HepG2 (cell line): ENCODE data around the gene ZCCHC24. TPM values are rescaled to one million over a fixed set of nuclear protein-coding genes. Genes with fewer than 3 reads are reported as not detected.

Experiments
- ATAC-seq: fragments of 200-7000 bp; cut with Tn5 transposase; 3 replicates; pipeline ENCODE4 v1.9.1; 2020; ENCODE audit warnings: mild to moderate bottlenecking, moderate library complexity
- BruUV-seq: library from RNA; stranded (reverse); fragments of 400-500 nt; replicated peaks from 2 replicates; lab custom pipeline; 2021; lab: Mats Ljungman, UMichigan
- CTCF ChIA-PET: fragments of 300-600 bp; formaldehyde crosslinking; extraction: SDS; loops from one replicate; lab custom pipeline; 2021; ENCODE audit warnings: low total read pairs, inconsistent platforms, low intra/inter-chr PET ratio; lab: Yijun Ruan, JAX
- POLR2A ChIA-PET: fragments of 350-600 bp; sonication (Branson Sonifier 250); formaldehyde crosslinking; loops from one replicate; lab custom pipeline; 2020; ENCODE audit warnings: antibody characterized with exemption, inconsistent platforms; lab: Yijun Ruan, JAX
- DNase-seq: peaks from one replicate; pipeline ENCODE4 v3.0.0-alpha.2; 2015; ENCODE audit warnings: low spot score
- FAIRE-seq: peaks from 3 replicates; lab custom pipeline; 2011; peaks lifted over from hg19 to GRCh38; lab: Jason Lieb, UNC
- H2AFZ ChIP-seq: one replicate; pipeline ENCODE4 v1.6.1; 2011; ENCODE audit warnings: low read length, inconsistent platforms
- H3K27ac ChIP-seq: fragments of 300-600 bp; 3 replicates; pipeline ENCODE4 v1.8.0; 2011; ENCODE audit warnings: mixed run types, mild to moderate bottlenecking, mixed read lengths, low read length, inconsistent platforms; ENCODE audit not compliant: insufficient read depth; ENCODE audit errors: extremely low read length
- H3K27me3 ChIP-seq, 2 experiments: fragments of 200-600 bp in 1 of 2; 2 replicates in 1 of 2; 3 replicates in 1 of 2; pipeline versions ENCODE4 v1.6.0 to v1.8.0; 2011; ENCODE audit warnings: low read length in 2 of 2, mild to moderate bottlenecking in 2 of 2, moderate library complexity in 2 of 2, inconsistent platforms in 1 of 2; ENCODE audit not compliant: insufficient read depth in 2 of 2, control insufficient read depth in 1 of 2
- H3K36me3 ChIP-seq, 2 experiments: fragments of 200-600 bp in 1 of 2; replicated peaks in 1 of 2; 2 replicates in 1 of 2; 3 replicates in 1 of 2; pipeline versions ENCODE4 v1.5.1 to v1.8.0; 2011; ENCODE audit warnings: low read length in 2 of 2, inconsistent platforms in 1 of 2; ENCODE audit not compliant: insufficient read depth in 2 of 2, control insufficient read depth in 1 of 2
- H3K4me1 ChIP-seq: 2 replicates; pipeline ENCODE4 v1.5.1; 2012; ENCODE audit warnings: low read length, inconsistent platforms; ENCODE audit not compliant: insufficient read depth
- H3K4me2 ChIP-seq: 2 replicates; pipeline ENCODE4 v1.6.0; 2011; ENCODE audit warnings: low read depth, low read length, inconsistent platforms
- H3K4me3 ChIP-seq, 3 experiments: fragments of 200-600 bp in 1 of 3; sonication (generic), shearing (Covaris generic) in 1 of 3; replicated peaks in 1 of 3; 2 replicates each; pipeline ENCODE4 v1.5.1; 2011 to 2016; ENCODE audit warnings: low read length in 3 of 3, inconsistent platforms in 2 of 3, low read depth in 2 of 3, mild to moderate bottlenecking in 2 of 3, control low read depth in 1 of 3, mixed read lengths in 1 of 3; ENCODE audit not compliant: insufficient read depth in 1 of 3
- H3K79me2 ChIP-seq: one replicate; pipeline ENCODE4 v1.6.1; 2011; ENCODE audit warnings: low read length, inconsistent platforms; ENCODE audit not compliant: insufficient read depth
- H3K9ac ChIP-seq: 2 replicates; pipeline ENCODE4 v1.6.0; 2011; ENCODE audit warnings: mild to moderate bottlenecking, low read depth, low read length, inconsistent platforms; ENCODE audit not compliant: insufficient read depth
- H3K9me3 ChIP-seq: 2 replicates; pipeline ENCODE4 v1.5.1; 2012; ENCODE audit warnings: mild to moderate bottlenecking, low read length
- H4K20me1 ChIP-seq: 2 replicates; pipeline ENCODE4 v1.6.0; 2011; ENCODE audit warnings: inconsistent platforms, mild to moderate bottlenecking, low read length, moderate library complexity; ENCODE audit not compliant: insufficient read depth
- ARNTL ChIP-seq: sonication (generic); formaldehyde crosslinking; IDR thresholded peaks from 2 replicates; pipeline ENCODE4 v1.4.0; 2020; ENCODE audit warnings: mild to moderate bottlenecking, missing genetic modification reagents
- GABPB1 ChIP-seq: IDR thresholded peaks from 2 replicates; pipeline ENCODE4 v1.6.1; 2016; ENCODE audit warnings: mild to moderate bottlenecking, missing genetic modification reagents, moderate library complexity, missing compliant biosample characterization
- PHF5A ChIP-seq: IDR thresholded peaks from one replicate; pipeline ENCODE4 v1.6.1; 2018; ENCODE audit warnings: low read depth, missing genetic modification reagents; ENCODE audit not compliant: unreplicated experiment
- POLR2AphosphoS2 ChIP-seq: IDR thresholded peaks from 2 replicates; pipeline ENCODE4 v1.6.1; 2011; ENCODE audit warnings: low read depth, low read length, improper control_type of control experiment
- ZFY ChIP-seq: sonication (generic); formaldehyde crosslinking; IDR thresholded peaks from 2 replicates; pipeline ENCODE4 v1.4.0; 2020; ENCODE audit warnings: missing genetic modification reagents
- ZNF782 ChIP-seq: sonication (generic); formaldehyde crosslinking; IDR thresholded peaks from 2 replicates; pipeline ENCODE4 v1.4.0; 2020; ENCODE audit warnings: missing genetic modification reagents, mild to moderate bottlenecking, borderline replicate concordance
- ZNF841 ChIP-seq: sonication (generic); formaldehyde crosslinking; IDR thresholded peaks from 2 replicates; pipeline ENCODE4 v1.8.1; 2023; ENCODE audit warnings: missing genetic modification reagents, borderline replicate concordance
- WGBS: methylation state at CpG from one replicate; pipeline ENCODE4 v1.1.6; 2017; ENCODE audit warnings: low lambda C conversion rate; 5-methylcytosine and 5-hydroxymethylcytosine counted together
- in situ Hi-C: cut with HindIII; loops from 2 replicates; pipeline ENCODE4 v1.10.0; 2017; ENCODE audit warnings: low pct_unique_long_range_greater_than_20kb; ENCODE audit not compliant: extremely low pct_ligation_motif_present
- intact Hi-C: fragments of 100-400 bp; cut with micrococcal nuclease; formaldehyde crosslinking; loops from one replicate; pipeline ENCODE4 v1.10.0; 2022; ENCODE audit not compliant: unreplicated experiment
- polyA plus RNA-seq, 8 experiments: library from polyadenylated mRNA; depleted of rRNA in 3 of 8; stranded (reverse) in 7 of 8; unstranded in 1 of 8; fragments of >200 nt; fragmentation: Illumina TruSeq in 4 of 8; extraction: Trizol in 4 of 8; gene quantifications; 2 replicates each; pipeline versions ENCODE4 v1.2.1 to v1.2.3, GENCODE V29; 2011 to 2016; ENCODE audit warnings: low read depth in 4 of 8, missing spikeins in 1 of 8, mixed read lengths in 1 of 8; ENCODE audit not compliant: insufficient read depth in 1 of 8
- total RNA-seq, 5 experiments: library from RNA; depleted of rRNA; stranded (reverse); fragments of >200 nt; fragmentation: Illumina TruSeq; extraction: Trizol; gene quantifications; 2 replicates each; pipeline ENCODE4 v1.2.3, GENCODE V29; 2016; ENCODE audit warnings: low read depth in 1 of 5
- TF ChIP-seq, protein P1 (sequence below): sonication (generic); formaldehyde crosslinking; IDR thresholded peaks from 2 replicates; pipeline ENCODE4 v1.5.0; 2020; ENCODE audit warnings: mild to moderate bottlenecking, missing genetic modification reagents, borderline replicate concordance
- TF ChIP-seq, protein P2 (sequence below): IDR thresholded peaks from 2 replicates; pipeline ENCODE4 v1.6.1; 2012; ENCODE audit warnings: low read length, improper control_type of control experiment
- TF ChIP-seq, protein P3 (sequence below): IDR thresholded peaks from 2 replicates; pipeline ENCODE4 v1.6.1; 2016
- TF ChIP-seq, protein P4 (sequence below): sonication (generic); formaldehyde crosslinking; IDR thresholded peaks from 2 replicates; pipeline ENCODE4 v1.4.0; 2020; ENCODE audit warnings: mild to moderate bottlenecking, missing genetic modification reagents

The ZCCHC24 gene
- total and polyA plus RNA-seq, 2 of the 13 experiments (the other 11 are each of a cell fraction or from before 2014, with no cell fraction given), result 3.1 to 7.9 TPM

DNA sequence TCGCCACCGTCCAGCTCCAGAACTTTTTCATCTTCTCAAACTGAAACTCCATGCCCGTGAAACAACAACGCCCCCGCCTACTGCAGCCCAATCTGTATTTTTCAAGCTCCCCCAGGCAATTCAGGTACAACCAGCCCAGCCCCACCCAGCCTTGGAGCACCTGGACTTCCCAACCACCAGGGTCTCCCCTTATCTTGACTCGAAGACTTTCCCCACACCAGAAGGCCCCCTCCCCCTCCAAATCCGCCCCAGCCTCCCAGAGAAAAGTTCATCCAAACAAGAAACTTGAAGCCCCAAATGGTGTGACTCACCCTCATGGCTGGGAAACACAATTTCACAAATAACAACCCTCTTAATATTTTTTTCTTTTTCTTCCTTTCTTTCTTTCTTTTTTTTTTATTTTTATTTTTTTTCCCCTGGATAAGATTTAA lies 10.6 kb downstream of the ZCCHC24 start:
- no peak overlapping the region for H3K9ac ChIP-seq
- 82% methylated on average over 7 of the region's 7 CpGs for WGBS
- FAIRE-seq, result no peak
- H4K20me1 ChIP-seq, result no peaks in the 10 kb centered on the region
- H3K4me3 ChIP-seq, result no peak overlapping the region
- no peak overlapping the region for H2AFZ ChIP-seq
- POLR2A ChIA-PET, result interaction anchor here (0.8 kb wide), 1 partner anchor 55 kb away, joined by 3 read pairs; no protein-coding TSS in a partner anchor
- BruUV-seq, result no TSS peak
- intact Hi-C loops, result loop anchor here (5.0 kb wide), 1 partner anchor 32 kb away; no protein-coding TSS in a partner anchor
- H3K4me1 ChIP-seq, result peaks cover 56% of the 10 kb centered on the region
- H3K79me2 ChIP-seq, result no peaks in the 10 kb centered on the region
- no peak for ATAC-seq
- H3K4me2 ChIP-seq, result no peak overlapping the region
- H3K9me3 ChIP-seq, result no peaks in the 10 kb centered on the region
- in situ Hi-C loops, result no loop called here
- CTCF ChIA-PET, result no interaction called here
- H3K27me3 ChIP-seq, result no peaks in the 10 kb centered on the region
- H3K27ac ChIP-seq, result no peak overlapping the region
- H3K36me3 ChIP-seq, result no peaks in the 10 kb centered on the region; a peak in 2 of 5 replicates
- DNase-seq, result no peak
- TF ChIP-seq GABPB1, result no peak
- TF ChIP-seq, protein P1, sequence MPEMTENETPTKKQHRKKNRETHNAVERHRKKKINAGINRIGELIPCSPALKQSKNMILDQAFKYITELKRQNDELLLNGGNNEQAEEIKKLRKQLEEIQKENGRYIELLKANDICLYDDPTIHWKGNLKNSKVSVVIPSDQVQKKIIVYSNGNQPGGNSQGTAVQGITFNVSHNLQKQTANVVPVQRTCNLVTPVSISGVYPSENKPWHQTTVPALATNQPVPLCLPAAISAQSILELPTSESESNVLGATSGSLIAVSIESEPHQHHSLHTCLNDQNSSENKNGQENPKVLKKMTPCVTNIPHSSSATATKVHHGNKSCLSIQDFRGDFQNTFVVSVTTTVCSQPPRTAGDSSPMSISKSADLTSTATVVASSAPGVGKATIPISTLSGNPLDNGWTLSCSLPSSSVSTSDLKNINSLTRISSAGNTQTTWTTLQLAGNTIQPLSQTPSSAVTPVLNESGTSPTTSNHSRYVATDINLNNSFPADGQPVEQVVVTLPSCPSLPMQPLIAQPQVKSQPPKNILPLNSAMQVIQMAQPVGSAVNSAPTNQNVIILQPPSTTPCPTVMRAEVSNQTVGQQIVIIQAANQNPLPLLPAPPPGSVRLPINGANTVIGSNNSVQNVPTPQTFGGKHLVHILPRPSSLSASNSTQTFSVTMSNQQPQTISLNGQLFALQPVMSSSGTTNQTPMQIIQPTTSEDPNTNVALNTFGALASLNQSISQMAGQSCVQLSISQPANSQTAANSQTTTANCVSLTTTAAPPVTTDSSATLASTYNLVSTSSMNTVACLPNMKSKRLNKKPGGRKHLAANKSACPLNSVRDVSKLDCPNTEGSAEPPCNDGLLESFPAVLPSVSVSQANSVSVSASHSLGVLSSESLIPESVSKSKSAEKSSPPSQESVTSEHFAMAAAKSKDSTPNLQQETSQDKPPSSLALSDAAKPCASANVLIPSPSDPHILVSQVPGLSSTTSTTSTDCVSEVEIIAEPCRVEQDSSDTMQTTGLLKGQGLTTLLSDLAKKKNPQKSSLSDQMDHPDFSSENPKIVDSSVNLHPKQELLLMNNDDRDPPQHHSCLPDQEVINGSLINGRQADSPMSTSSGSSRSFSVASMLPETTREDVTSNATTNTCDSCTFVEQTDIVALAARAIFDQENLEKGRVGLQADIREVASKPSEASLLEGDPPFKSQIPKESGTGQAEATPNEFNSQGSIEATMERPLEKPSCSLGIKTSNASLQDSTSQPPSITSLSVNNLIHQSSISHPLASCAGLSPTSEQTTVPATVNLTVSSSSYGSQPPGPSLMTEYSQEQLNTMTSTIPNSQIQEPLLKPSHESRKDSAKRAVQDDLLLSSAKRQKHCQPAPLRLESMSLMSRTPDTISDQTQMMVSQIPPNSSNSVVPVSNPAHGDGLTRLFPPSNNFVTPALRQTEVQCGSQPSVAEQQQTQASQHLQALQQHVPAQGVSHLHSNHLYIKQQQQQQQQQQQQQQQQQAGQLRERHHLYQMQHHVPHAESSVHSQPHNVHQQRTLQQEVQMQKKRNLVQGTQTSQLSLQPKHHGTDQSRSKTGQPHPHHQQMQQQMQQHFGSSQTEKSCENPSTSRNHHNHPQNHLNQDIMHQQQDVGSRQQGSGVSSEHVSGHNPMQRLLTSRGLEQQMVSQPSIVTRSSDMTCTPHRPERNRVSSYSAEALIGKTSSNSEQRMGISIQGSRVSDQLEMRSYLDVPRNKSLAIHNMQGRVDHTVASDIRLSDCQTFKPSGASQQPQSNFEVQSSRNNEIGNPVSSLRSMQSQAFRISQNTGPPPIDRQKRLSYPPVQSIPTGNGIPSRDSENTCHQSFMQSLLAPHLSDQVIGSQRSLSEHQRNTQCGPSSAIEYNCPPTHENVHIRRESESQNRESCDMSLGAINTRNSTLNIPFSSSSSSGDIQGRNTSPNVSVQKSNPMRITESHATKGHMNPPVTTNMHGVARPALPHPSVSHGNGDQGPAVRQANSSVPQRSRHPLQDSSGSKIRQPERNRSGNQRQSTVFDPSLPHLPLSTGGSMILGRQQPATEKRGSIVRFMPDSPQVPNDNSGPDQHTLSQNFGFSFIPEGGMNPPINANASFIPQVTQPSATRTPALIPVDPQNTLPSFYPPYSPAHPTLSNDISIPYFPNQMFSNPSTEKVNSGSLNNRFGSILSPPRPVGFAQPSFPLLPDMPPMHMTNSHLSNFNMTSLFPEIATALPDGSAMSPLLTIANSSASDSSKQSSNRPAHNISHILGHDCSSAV, result no peak
- TF ChIP-seq PHF5A (CRISPR knock-in tag), result no peak
- TF ChIP-seq, protein P2, sequence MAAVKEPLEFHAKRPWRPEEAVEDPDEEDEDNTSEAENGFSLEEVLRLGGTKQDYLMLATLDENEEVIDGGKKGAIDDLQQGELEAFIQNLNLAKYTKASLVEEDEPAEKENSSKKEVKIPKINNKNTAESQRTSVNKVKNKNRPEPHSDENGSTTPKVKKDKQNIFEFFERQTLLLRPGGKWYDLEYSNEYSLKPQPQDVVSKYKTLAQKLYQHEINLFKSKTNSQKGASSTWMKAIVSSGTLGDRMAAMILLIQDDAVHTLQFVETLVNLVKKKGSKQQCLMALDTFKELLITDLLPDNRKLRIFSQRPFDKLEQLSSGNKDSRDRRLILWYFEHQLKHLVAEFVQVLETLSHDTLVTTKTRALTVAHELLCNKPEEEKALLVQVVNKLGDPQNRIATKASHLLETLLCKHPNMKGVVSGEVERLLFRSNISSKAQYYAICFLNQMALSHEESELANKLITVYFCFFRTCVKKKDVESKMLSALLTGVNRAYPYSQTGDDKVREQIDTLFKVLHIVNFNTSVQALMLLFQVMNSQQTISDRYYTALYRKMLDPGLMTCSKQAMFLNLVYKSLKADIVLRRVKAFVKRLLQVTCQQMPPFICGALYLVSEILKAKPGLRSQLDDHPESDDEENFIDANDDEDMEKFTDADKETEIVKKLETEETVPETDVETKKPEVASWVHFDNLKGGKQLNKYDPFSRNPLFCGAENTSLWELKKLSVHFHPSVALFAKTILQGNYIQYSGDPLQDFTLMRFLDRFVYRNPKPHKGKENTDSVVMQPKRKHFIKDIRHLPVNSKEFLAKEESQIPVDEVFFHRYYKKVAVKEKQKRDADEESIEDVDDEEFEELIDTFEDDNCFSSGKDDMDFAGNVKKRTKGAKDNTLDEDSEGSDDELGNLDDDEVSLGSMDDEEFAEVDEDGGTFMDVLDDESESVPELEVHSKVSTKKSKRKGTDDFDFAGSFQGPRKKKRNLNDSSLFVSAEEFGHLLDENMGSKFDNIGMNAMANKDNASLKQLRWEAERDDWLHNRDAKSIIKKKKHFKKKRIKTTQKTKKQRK, result no peak
- no peak for TF ChIP-seq ZNF782 (CRISPR knock-in tag)
- TF ChIP-seq, protein P3, sequence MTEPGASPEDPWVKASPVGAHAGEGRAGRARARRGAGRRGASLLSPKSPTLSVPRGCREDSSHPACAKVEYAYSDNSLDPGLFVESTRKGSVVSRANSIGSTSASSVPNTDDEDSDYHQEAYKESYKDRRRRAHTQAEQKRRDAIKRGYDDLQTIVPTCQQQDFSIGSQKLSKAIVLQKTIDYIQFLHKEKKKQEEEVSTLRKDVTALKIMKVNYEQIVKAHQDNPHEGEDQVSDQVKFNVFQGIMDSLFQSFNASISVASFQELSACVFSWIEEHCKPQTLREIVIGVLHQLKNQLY, result no peak
- TF ChIP-seq POLR2AphosphoS2, result no peak
- no peak for TF ChIP-seq ARNTL (CRISPR knock-in tag)
- TF ChIP-seq ZFY (CRISPR knock-in tag), result no peak
- TF ChIP-seq ZNF841 (CRISPR knock-in tag), result no peak
- TF ChIP-seq, protein P4, sequence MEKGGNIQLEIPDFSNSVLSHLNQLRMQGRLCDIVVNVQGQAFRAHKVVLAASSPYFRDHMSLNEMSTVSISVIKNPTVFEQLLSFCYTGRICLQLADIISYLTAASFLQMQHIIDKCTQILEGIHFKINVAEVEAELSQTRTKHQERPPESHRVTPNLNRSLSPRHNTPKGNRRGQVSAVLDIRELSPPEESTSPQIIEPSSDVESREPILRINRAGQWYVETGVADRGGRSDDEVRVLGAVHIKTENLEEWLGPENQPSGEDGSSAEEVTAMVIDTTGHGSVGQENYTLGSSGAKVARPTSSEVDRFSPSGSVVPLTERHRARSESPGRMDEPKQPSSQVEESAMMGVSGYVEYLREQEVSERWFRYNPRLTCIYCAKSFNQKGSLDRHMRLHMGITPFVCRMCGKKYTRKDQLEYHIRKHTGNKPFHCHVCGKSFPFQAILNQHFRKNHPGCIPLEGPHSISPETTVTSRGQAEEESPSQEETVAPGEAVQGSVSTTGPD, result no peak
